OCI-LY1 (cell line): Measurements from ENCODE around the gene PKNOX1.
"Not testable (repeated sequence)": the region's sequence is repeated elsewhere in the genome, so short reads cannot be mapped to it uniquely, and the experiment has no call there.

Experiments
- CTCF ChIP-seq: fragments of 200-600 bp; sonication (generic), shearing (Covaris generic); IDR thresholded peaks from 2 replicates; pipeline ENCODE4 v1.5.1; 2017; ENCODE audit warnings: mild to moderate bottlenecking, antibody characterized with exemption, low read length, moderate library complexity, mixed read lengths
- EZH2 ChIP-seq: fragments of 200-600 bp; sonication (generic), shearing (Covaris generic); IDR thresholded peaks from 2 replicates; pipeline ENCODE4 v1.8.0; 2017; ENCODE audit warnings: borderline replicate concordance, mixed run types, mild to moderate bottlenecking, antibody characterized with exemption, low read length, moderate library complexity, mixed read lengths

- TF ChIP-seq EZH2, CTCF: not testable (repeated sequence)
Observed at GRCh38 chr21:43062955-43063664, 88.7 kb downstream of the PKNOX1 start.
